ENCODE data around the gene ATP5F1E. TPM values are rescaled to one million over a fixed set of nuclear protein-coding genes. Genes with fewer than 3 reads are reported as not detected.
"Not testable (repeated sequence)": the region's sequence is repeated elsewhere in the genome, so short reads cannot be mapped to it uniquely, and the experiment has no call there.

Gene ATP5F1E
- total RNA-seq, 1 donor from 2014 or later: 67.5 TPM

- TF ChIP-seq CTCF (IDR thresholded peaks at IDR 0.05): no peak
- Mint-ChIP-seq H3K4me1 (ENCODE audit: low read depth) (peaks cover 42% of the 10 kb centered on the region), H3K27me3 (ENCODE audit: low read depth) (no peaks in the 10 kb centered on the region), H3K27ac (ENCODE audit: unreplicated experiment) (no peak overlapping the region), H3K9me3 (ENCODE audit: low read depth) (no peaks in the 10 kb centered on the region), H3K36me3 (ENCODE audit: low read depth) (peaks cover 5% of the 10 kb centered on the region), H3K4me3 (ENCODE audit: unreplicated experiment) (no peak overlapping the region)
- DNase-seq (ENCODE audit: low spot score): no peak
These were observed 12.2 kb upstream of the ATP5F1E start for GRCh38 chr20:59044295-59044694.

GRCh38 chr20:59043698-59044097, 11.6 kb upstream of the ATP5F1E start:
- no peak for TF ChIP-seq CTCF (IDR thresholded peaks at IDR 0.05)
- H3K4me1 Mint-ChIP-seq (ENCODE audit: low read depth): peaks cover 46% of the 10 kb centered on the region
- H3K27ac Mint-ChIP-seq (ENCODE audit: unreplicated experiment): no peak overlapping the region
- H3K27me3 Mint-ChIP-seq (ENCODE audit: low read depth): no peaks in the 10 kb centered on the region
- no peak overlapping the region for H3K4me3 Mint-ChIP-seq (ENCODE audit: unreplicated experiment)
- no peaks in the 10 kb centered on the region for H3K9me3 Mint-ChIP-seq (ENCODE audit: low read depth)
- no peak for DNase-seq (ENCODE audit: low spot score)
- peaks cover 5% of the 10 kb centered on the region for H3K36me3 Mint-ChIP-seq (ENCODE audit: low read depth)

GRCh38 chr20:59042796-59043631, 10.9 kb upstream of the ATP5F1E start:
- Mint-ChIP-seq H3K27ac (ENCODE audit: unreplicated experiment) (peak overlapping the region; percentile 75), H3K4me1 (ENCODE audit: low read depth) (peaks cover 41% of the 10 kb centered on the region), H3K9me3 (ENCODE audit: low read depth) (no peaks in the 10 kb centered on the region), H3K36me3 (ENCODE audit: low read depth) (peaks cover 5% of the 10 kb centered on the region), H3K4me3 (ENCODE audit: unreplicated experiment) (peak overlapping the region; percentile 84), H3K27me3 (ENCODE audit: low read depth) (no peaks in the 10 kb centered on the region)
- peak; percentile 95 for DNase-seq (ENCODE audit: low spot score)
- no peak for TF ChIP-seq CTCF (IDR thresholded peaks at IDR 0.05)

- peak; percentile 33 for TF ChIP-seq CTCF (IDR thresholded peaks at IDR 0.05)
- H3K9me3 Mint-ChIP-seq (ENCODE audit: low read depth): no peaks in the 10 kb centered on the region
- peak within 1 kb of the TSS; percentile 84 for H3K4me3 Mint-ChIP-seq (ENCODE audit: unreplicated experiment)
- peak within 1 kb of the TSS; percentile 75 for H3K27ac Mint-ChIP-seq (ENCODE audit: unreplicated experiment)
- H3K4me1 Mint-ChIP-seq (ENCODE audit: low read depth): peaks cover 38% of the 10 kb centered on the region
- H3K27me3 Mint-ChIP-seq (ENCODE audit: low read depth): no peaks in the 10 kb centered on the region
- DNase-seq (ENCODE audit: low spot score): no peak
- peaks cover 7% of the 10 kb centered on the region for H3K36me3 Mint-ChIP-seq (ENCODE audit: low read depth)
These were observed 10.1 kb upstream of the ATP5F1E start, which contains the start of gene PRELID3B for GRCh38 chr20:59042151-59042795. TSS of gene PRELID3B (minus strand) at chr20:59042786. CDS start at chr20:59042730, 56 bp downstream.

- Mint-ChIP-seq H3K4me1 (ENCODE audit: low read depth) (peaks cover 38% of the 10 kb centered on the region), H3K36me3 (ENCODE audit: low read depth) (peaks cover 15% of the 10 kb centered on the region), H3K4me3 (ENCODE audit: unreplicated experiment) (peak overlapping the region; percentile 84)
- H3K27ac Mint-ChIP-seq (ENCODE audit: unreplicated experiment); DNase-seq (ENCODE audit: low spot score); H3K27me3 Mint-ChIP-seq (ENCODE audit: low read depth); H3K9me3 Mint-ChIP-seq (ENCODE audit: low read depth): not testable (repeated sequence)
These were observed 9.4 kb upstream of the ATP5F1E start for GRCh38 chr20:59041487-59041886.

Data from chondrocyte (in vitro differentiated cells).